ENCODE data around the gene GALNT9.

DNA sequence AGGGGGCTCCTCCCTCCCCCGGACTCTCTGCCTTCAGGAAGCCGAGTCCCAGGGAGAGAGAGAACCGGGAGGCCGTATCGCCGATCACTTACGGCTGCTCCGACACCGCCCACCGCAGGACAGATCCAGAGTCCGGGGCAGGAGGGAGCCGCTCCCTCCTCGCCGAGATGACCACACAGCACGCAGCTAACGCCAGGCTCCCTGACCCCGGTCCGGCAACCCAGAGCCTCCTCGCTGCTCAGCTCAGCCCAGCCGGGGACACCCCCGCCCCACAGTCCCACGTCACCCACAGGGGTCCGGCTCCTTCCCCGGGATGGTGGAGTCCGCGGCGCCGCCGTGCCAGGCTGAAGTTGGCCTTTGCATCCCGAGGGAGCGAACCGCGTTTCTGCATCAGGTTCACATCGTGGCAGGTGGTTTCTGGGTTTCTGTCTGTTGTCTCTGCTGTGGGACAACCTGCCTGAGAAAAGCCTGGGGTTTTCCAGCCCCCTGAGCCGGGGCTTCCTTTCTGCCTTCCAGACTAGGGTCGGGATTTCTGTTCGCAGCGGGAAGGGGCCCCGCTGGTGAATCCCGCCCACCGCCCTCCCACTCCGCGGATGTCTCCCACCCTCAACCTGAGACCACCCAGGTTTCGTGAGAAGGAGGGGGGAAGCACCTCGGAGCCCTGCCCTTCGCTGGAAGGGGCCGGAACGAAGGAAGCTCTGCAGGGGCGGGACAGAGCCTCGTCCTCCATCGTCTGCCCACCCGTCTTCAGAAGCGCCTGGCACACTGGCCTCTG, 123.9 kb downstream of the GALNT9 start:
- TF ChIP-seq, protein P1, sequence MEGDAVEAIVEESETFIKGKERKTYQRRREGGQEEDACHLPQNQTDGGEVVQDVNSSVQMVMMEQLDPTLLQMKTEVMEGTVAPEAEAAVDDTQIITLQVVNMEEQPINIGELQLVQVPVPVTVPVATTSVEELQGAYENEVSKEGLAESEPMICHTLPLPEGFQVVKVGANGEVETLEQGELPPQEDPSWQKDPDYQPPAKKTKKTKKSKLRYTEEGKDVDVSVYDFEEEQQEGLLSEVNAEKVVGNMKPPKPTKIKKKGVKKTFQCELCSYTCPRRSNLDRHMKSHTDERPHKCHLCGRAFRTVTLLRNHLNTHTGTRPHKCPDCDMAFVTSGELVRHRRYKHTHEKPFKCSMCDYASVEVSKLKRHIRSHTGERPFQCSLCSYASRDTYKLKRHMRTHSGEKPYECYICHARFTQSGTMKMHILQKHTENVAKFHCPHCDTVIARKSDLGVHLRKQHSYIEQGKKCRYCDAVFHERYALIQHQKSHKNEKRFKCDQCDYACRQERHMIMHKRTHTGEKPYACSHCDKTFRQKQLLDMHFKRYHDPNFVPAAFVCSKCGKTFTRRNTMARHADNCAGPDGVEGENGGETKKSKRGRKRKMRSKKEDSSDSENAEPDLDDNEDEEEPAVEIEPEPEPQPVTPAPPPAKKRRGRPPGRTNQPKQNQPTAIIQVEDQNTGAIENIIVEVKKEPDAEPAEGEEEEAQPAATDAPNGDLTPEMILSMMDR (IDR thresholded peaks at IDR 0.05) = no peak
- TF ChIP-seq POLR2A (IDR thresholded peaks at IDR 0.05) = no peak
- no peak for TF ChIP-seq POLR2AphosphoS5 (IDR thresholded peaks at IDR 0.05)

All from prostate gland (tissue), 2 donors.